ENCODE data around the gene TNFRSF21. TPM values are rescaled to one million over a fixed set of nuclear protein-coding genes. Genes with fewer than 3 reads are reported as not detected.

The TNFRSF21 gene
- total RNA-seq, 4 donors from 2014 or later, result 3.3 to 7.4 (median 3.9) TPM

DNA sequence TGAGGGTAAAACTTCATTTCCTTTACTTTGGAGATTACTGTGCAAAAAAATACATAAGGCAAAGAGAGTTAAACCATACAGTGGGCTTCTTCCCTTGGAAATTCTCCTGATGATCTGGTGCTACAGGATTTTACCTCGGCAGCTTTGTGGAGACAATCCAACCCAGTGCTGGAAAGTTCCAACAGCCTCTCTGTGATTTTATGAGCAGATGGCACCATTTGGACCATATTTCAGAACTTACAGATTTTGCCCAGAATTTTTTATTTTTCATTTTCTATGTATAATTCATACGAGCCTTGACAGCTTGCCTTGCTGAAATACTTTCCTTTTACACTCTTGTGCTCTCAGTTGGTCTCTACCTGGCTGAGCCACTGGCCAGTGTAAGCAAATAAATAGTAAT lies 43.3 kb upstream of the TNFRSF21 start:
- no peak for TF ChIP-seq POLR2AphosphoS5 (IDR thresholded peaks at IDR 0.05)
- no peak for TF ChIP-seq EP300 (IDR thresholded peaks at IDR 0.05)
- TF ChIP-seq CTCF (IDR thresholded peaks at IDR 0.05), result no peak
- TF ChIP-seq POLR2A (IDR thresholded peaks at IDR 0.05), result no peak
- 54% methylated on average over 2 of the region's 2 CpGs for WGBS
- Histone ChIP-seq H3K9me3 (no peaks in the 10 kb centered on the region), H3K27me3 (no peaks in the 10 kb centered on the region), H3K27ac (no peak overlapping the region), H3K4me3 (no peak overlapping the region), H3K36me3 (no peaks in the 10 kb centered on the region), H3K4me1 (no peaks in the 10 kb centered on the region)
- DNase-seq (ENCODE audit: low spot score in 2 of 2), result no peak

DNA sequence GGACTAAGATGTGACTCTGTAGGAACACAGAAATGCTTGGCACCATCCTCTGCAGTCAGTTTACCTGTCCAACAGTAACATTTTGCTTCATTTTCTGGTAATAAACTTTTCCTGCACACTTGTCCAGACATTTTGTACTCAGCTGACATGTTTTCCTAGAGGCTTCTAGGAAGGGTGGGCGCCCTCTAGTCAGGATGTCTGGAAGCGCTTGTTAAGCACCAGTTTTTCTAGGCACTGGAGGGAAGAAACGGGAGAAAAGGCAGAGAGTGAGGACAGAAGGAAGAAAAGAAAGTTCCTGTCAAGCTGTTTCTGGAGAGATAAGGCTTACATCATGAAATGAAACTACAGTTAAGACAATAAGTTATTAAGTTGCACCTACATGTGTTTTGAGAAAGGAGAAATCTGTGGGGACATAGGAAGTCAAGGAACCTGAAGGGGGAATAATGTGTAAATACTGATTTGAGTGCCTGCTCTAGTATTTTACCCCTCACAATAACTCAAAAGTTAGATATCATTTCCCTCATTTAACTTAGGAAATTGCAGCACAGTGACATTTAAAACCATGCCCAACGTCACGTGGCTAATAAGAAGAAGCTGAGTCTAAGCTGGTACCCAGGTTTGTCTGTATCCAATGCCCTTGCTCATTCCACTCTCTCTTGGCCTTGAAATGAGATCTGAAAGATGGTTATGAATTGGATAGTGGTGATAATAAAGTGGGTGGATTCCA lies 42.7 kb upstream of the TNFRSF21 start:
- H3K36me3 ChIP-seq, result no peaks in the 10 kb centered on the region
- no peak for DNase-seq (ENCODE audit: low spot score in 2 of 2)
- H3K27ac ChIP-seq, result no peak overlapping the region
- no peak for TF ChIP-seq CTCF (IDR thresholded peaks at IDR 0.05)
- TF ChIP-seq POLR2AphosphoS5 (IDR thresholded peaks at IDR 0.05), result no peak
- TF ChIP-seq EP300 (IDR thresholded peaks at IDR 0.05), result no peak
- TF ChIP-seq POLR2A (IDR thresholded peaks at IDR 0.05), result no peak
- H3K9me3 ChIP-seq, result no peaks in the 10 kb centered on the region
- H3K27me3 ChIP-seq, result no peaks in the 10 kb centered on the region
- WGBS, result 70% methylated on average over 5 of the region's 5 CpGs
- H3K4me1 ChIP-seq, result no peaks in the 10 kb centered on the region
- H3K4me3 ChIP-seq, result no peak overlapping the region

DNA sequence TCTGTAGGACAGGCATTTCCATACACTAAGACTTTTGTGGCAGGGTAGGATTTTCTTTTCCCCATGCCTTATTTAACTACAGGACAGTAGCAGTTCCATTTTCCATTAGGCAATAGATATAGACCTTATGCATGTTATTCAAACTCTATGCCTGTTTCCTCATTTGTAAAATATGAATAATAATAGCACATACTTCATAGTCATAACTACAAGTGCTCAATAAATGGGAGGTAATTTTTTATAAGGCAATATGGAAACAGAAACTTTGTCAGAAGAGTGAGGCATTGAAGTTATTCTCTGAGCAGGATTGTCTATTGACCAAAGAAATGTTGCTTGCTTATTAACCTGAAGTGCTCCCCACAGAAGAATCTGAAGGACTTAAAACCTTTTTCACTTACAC lies 41.9 kb upstream of the TNFRSF21 start:
- Histone ChIP-seq H3K4me1 (no peaks in the 10 kb centered on the region), H3K4me3 (no peak overlapping the region), H3K36me3 (no peaks in the 10 kb centered on the region), H3K9me3 (no peaks in the 10 kb centered on the region), H3K27me3 (no peaks in the 10 kb centered on the region), H3K27ac (no peak overlapping the region)
- DNase-seq (ENCODE audit: low spot score in 2 of 2), result no peak
- TF ChIP-seq EP300 (IDR thresholded peaks at IDR 0.05), result no peak

- Histone ChIP-seq H3K4me3 (no peak overlapping the region), H3K4me1 (no peaks in the 10 kb centered on the region), H3K9me3 (no peaks in the 10 kb centered on the region), H3K27ac (no peak overlapping the region), H3K36me3 (no peaks in the 10 kb centered on the region), H3K27me3 (no peaks in the 10 kb centered on the region)
- WGBS, result 80% methylated on average over 2 of the region's 2 CpGs
- no peak for DNase-seq (ENCODE audit: low spot score in 2 of 2)
- TF ChIP-seq EP300 (IDR thresholded peaks at IDR 0.05) (no peak), POLR2AphosphoS5 (IDR thresholded peaks at IDR 0.05) (no peak), CTCF (IDR thresholded peaks at IDR 0.05) (no peak), POLR2A (IDR thresholded peaks at IDR 0.05) (no peak)
Observed at GRCh38 chr6:47349931-47350330, 40.2 kb upstream of the TNFRSF21 start.

GRCh38 chr6:47348316-47348863 lies 38.7 kb upstream of the TNFRSF21 start:
- H3K36me3 ChIP-seq, result no peaks in the 10 kb centered on the region
- no peaks in the 10 kb centered on the region for H3K9me3 ChIP-seq
- no peaks in the 10 kb centered on the region for H3K27me3 ChIP-seq
- no peak overlapping the region for H3K4me3 ChIP-seq
- no peak for DNase-seq (ENCODE audit: low spot score in 2 of 2)
- WGBS, result 80% methylated on average over 5 of the region's 5 CpGs
- no peak overlapping the region for H3K27ac ChIP-seq
- TF ChIP-seq POLR2A (IDR thresholded peaks at IDR 0.05) (no peak), EP300 (IDR thresholded peaks at IDR 0.05) (no peak), POLR2AphosphoS5 (IDR thresholded peaks at IDR 0.05) (no peak), CTCF (IDR thresholded peaks at IDR 0.05) (no peak)
- no peaks in the 10 kb centered on the region for H3K4me1 ChIP-seq
